Activated CD8-positive, alpha-beta memory T cell treated with anti-CD3 and anti-CD28 coated beads for 48 hours (primary cell): ENCODE measurements around the gene MTCL1.

ENCODE experiments used
- DNase-seq, 3 experiments: peaks; one replicate each; pipeline ENCODE4 v3.0.0-alpha.2; 2020; ENCODE audit warnings: low read depth in 2 of 3, low spot score in 2 of 3

Gene MTCL1

DNA sequence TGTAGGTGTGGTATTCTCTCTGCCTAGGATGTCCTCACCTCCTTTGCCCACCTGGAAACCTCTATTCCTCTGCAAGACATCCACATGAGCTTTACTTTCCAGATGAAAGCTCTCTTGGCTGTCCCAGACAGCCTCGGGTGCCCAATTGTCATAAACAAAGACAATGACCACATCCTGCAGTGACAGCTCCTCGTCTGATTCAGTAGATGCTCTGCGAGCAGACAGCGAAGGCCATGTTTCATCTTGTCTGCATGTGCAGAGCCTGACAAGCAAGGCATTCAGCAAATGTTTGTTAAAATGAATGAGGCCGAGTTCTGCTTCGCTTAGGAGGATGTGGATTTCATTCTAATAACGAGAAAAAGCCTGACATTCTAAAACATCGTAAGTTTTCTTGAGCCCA, 150.9 kb downstream of the MTCL1 start:
- no peak for DNase-seq

DNA sequence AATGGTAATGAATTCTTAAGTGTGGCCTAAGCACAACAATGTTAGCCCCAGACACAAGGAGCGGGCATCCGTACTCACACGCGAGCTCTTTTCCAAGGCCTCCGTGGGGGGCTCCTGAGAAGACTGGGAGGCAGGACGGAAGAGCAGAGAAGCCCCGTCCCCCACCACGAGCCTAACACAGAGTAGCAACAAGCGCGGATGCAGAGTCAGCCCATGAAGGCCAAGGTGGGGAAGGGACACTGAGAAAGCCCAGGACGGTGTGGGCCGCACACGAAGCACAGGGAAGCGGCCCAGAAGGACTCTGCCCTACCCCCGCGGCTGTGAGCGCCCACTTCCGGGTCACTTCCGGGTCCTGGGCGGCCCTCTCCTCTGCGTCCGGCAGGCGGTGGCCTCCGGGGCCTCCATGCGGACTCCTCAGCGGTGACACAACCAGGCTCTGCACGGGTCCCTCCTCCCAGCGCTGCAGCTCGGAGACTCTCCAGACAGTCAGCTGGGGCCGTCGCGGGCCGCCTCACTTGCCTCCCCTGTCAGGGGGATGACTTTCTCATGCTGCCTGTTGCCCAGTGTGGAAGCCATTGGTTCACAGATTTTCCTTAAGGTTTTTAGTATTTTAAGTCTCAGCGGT, 151.5 kb downstream of the MTCL1 start:
- no peak for DNase-seq

GRCh38 chr18:8857806-8858205, 152.4 kb downstream of the MTCL1 start:
- no peak for DNase-seq

DNA sequence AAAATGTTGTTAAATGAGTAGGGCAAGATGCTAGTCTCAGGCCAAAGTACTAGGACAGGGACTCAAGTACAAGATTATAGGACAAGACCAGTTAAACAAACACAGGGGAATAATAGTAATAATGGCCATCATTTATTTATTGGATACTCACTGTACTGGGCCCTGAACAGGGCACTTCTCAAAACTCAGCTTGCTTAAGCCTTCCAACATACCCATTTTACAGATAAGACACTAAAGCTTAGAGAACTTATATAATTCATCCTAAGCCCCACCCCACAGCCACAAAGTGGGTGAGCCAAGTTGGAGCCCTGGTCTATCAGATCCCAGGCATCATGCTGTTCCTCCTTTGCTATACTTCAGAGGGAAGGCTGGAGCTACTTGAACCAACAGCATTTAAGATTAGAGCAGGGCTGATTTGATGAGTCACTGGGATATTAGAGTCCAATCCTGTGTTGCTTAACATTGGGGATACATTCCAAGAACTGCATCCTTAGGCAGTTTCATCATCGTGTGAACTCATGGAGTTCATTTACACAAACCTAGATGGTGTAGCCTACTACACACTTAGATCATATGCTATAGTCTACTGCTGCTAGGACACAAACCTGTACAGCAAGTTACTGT, 153.6 kb downstream of the MTCL1 start:
- no peak for DNase-seq

- no peak for DNase-seq
These were observed 155.7 kb downstream of the MTCL1 start for GRCh38 chr18:8860845-8861642.

DNA sequence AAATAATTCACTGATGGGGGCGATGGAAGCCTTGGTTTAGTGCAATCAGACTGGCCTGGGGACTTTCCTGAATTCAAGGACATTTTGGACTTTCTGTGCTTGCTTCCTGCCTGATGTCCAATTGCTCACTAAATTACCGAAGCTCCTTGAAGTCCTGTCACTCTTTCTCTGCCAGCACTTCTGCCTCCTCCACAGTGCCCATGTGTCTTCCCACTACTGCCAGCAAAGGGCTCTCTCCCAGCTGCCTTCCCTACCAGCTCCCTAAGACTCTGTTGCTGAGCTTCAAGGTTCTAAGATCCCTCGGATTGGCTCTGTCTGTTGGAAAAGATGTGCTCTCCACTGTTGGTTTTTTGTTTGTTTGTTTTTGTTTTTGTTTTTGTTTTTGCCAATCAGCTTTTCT, 158.1 kb downstream of the MTCL1 start:
- no peak for DNase-seq

- DNase-seq, result no peak
These were observed 160.6 kb downstream of the MTCL1 start for GRCh38 chr18:8865934-8866333.

DNA sequence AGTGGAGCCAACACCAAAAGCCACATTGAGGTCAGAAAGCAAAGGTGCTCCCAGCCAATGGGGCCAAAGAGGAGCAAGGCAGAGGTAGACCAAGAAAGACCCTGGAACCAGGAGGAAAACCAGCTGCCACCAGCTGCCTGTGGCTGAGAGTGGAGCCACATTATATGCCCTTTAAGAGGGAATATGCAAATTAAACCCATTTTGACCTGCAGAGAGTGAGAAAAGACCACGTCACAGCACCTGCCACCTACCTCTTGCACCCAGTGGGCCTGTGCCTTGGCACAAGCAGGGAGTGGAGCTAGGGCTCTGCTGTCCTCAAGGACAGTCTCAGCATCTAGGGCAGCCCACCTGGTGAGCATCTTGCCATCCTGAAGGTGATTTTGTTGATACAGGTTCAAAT, 161.3 kb downstream of the MTCL1 start:
- DNase-seq, result no peak

- DNase-seq, result no peak
These were observed 162.9 kb downstream of the MTCL1 start for GRCh38 chr18:8868276-8868675.

GRCh38 chr18:8868779-8869415, 163.5 kb downstream of the MTCL1 start:
- no peak for DNase-seq

DNA sequence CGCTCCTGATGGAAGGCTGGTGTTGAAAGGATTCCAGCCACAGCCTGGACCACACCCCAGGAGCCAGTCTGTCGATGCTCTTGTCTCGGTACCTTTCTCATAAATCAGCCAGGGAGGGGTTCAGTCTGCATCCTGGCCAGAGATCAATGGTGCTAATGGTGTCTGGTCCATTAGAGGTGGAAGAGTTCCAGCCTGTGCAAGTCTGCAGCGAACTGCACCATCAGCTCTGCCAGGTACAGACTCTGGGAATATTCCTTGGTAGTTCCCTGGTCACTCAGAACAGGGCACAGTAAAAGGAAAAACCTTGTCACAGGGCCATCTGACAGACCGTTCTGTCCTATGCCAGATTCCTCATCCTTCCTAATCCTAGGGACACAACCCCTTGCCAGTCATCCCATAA, 164.3 kb downstream of the MTCL1 start:
- no peak for DNase-seq

DNA sequence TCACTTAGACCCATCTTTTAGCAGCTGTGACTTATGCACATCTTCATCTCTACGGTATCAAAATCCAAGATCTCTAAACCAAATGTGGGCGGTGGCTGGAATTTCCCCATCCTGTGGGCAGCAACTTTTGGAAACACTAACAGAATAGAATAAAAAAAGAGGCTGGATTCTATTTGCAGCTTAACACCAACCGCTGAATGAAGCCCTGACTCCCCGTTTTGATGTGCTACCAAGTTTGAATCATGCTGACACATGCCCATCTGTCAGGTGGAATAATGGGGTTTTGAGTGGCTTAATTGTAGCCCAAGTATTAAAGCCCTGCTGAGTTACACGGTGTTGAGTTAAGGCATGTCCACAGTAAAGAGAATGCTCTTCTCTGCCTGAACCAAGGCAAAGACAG, 165.2 kb downstream of the MTCL1 start:
- no peak for DNase-seq

DNA sequence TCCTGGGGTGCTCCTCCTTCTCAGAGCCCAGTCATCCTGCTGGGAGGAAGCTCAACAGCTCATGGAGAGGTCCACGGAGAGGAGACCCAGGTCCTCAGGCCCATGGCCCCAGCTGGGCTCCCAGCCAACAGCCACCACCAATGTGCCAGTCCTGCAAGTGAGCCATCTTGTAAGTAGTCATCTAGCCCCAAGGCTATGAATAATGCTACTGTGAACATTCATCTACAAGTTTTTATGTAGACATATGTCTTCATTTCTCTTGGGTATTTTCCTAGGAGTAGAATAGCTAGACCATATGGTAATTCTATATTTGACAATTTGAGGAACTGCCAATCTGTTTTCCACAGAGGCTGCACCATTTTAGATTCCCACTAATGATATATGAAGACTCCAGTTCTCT, 166.1 kb downstream of the MTCL1 start:
- no peak for DNase-seq

GRCh38 chr18:8874872-8875271, 169.5 kb downstream of the MTCL1 start:
- no peak for DNase-seq

GRCh38 chr18:8876887-8877286, 171.5 kb downstream of the MTCL1 start:
- no peak for DNase-seq

- no peak for DNase-seq
These were observed 175.7 kb downstream of the MTCL1 start for GRCh38 chr18:8881103-8881502.
